ENCODE data around the gene FNDC5. TPM values are rescaled to one million over a fixed set of nuclear protein-coding genes. Genes with fewer than 3 reads are reported as not detected.
A peak's percentile ranks its signal among the peaks of the same experiment; 100 is the strongest.

The FNDC5 gene
- total and polyA plus RNA-seq, 2 experiments from 2014 or later = 0.33 TPM; not detected in 1

- peak overlapping the region; percentile 51 for H3K4me3 ChIP-seq
- 22 to 59% methylated on average over 2 to 14 of the region's 16 CpGs for WGBS, 2 experiments (ENCODE audit: low coverage in 1 of 2, low lambda C conversion rate in 2 of 2, missing lambda C conversion rate in 2 of 2)
- no peaks in the 10 kb centered on the region for H3K9me2 ChIP-seq (ENCODE audit: insufficient read depth)
- H2AFZ ChIP-seq = no peak overlapping the region
- H3K27ac ChIP-seq = no peak overlapping the region
- DNase-seq = no peak
- no peaks in the 10 kb centered on the region for H3K27me3 ChIP-seq (replicated peaks; ENCODE audit: insufficient read depth)
- no peaks in the 10 kb centered on the region for H3K9me3 ChIP-seq (ENCODE audit: low read depth)
- H3K9ac ChIP-seq = no peak overlapping the region
- no peaks in the 10 kb centered on the region for H4K20me1 ChIP-seq (ENCODE audit: insufficient read depth)
- no peaks in the 10 kb centered on the region for H3K36me3 ChIP-seq (ENCODE audit: low read depth)
- H3K79me2 ChIP-seq (ENCODE audit: insufficient read depth) = no peaks in the 10 kb centered on the region
- no peaks in the 10 kb centered on the region; the same call in 1 of the 2 replicates for H3K4me1 ChIP-seq (ENCODE audit: insufficient read depth)
- H3F3A ChIP-seq (ENCODE audit: insufficient read depth) = no peaks in the 10 kb centered on the region; the same call in 1 of the 2 replicates
- in situ Hi-C loops (cut with MboI) = no loop called here
- TF ChIP-seq EZH2 (IDR thresholded peaks at IDR 0.05; ENCODE audit: insufficient read depth, poor library complexity, severe bottlenecking) = no peak
- no peak for TF ChIP-seq EZH2phosphoT487 (IDR thresholded peaks at IDR 0.05; ENCODE audit: insufficient read depth, low read depth)
- no peak overlapping the region for H3K4me2 ChIP-seq (ENCODE audit: unreplicated experiment)
Observed at GRCh38 chr1:32869923-32870614, 643 bp downstream of the FNDC5 start.

DNA sequence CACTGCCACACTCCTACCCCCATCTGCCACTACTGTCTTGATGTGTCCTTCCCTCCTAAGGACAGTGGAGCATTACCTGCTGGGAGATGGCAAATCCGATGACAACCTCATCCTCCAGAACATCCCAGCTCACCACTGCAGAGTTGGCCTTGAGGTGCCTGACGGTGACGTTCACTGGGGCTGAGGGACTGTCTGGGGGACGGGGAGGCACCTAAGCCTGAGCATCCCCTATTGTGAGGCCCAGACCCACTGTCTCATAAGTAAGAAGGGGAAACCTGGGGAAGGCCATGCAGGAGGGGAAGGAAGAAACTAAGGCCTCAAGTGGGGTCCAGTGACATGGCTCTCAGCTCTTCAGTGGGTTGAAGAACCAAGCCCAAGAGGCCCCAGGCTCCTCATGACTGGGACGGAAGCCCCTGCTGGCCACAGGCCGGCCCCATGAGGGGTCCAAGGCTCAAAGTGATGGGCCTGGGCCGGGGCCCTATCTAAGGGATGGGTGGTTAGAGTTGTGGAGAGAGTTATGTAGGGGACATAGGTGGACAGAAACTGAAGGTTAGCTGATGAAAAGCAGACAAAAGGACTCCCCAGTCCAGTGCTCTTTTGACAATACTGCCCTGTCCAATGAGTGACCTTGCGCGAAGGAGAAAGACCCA, 1.8 kb downstream of the FNDC5 start:
- no peak for TF ChIP-seq EZH2 (IDR thresholded peaks at IDR 0.05; ENCODE audit: insufficient read depth, poor library complexity, severe bottlenecking)
- TF ChIP-seq EZH2phosphoT487 (IDR thresholded peaks at IDR 0.05; ENCODE audit: insufficient read depth, low read depth) = no peak
- no peaks in the 10 kb centered on the region; the same call in 1 of the 2 replicates for H3K4me1 ChIP-seq (ENCODE audit: insufficient read depth)
- no peaks in the 10 kb centered on the region for H3K9me2 ChIP-seq (ENCODE audit: insufficient read depth)
- H3K27me3 ChIP-seq (replicated peaks; ENCODE audit: insufficient read depth) = no peaks in the 10 kb centered on the region
- no peak overlapping the region for H3K4me2 ChIP-seq (ENCODE audit: unreplicated experiment)
- H3F3A ChIP-seq (ENCODE audit: insufficient read depth) = no peaks in the 10 kb centered on the region; the same call in 1 of the 2 replicates
- H3K9me3 ChIP-seq (ENCODE audit: low read depth) = no peaks in the 10 kb centered on the region
- in situ Hi-C loops (cut with MboI) = no loop called here
- no peak overlapping the region for H3K4me3 ChIP-seq
- 90 to 94% methylated on average over 9 of the region's 9 CpGs for WGBS, 2 experiments (ENCODE audit: low coverage in 1 of 2, low lambda C conversion rate in 2 of 2, missing lambda C conversion rate in 2 of 2)
- no peak overlapping the region for H2AFZ ChIP-seq
- no peaks in the 10 kb centered on the region for H3K36me3 ChIP-seq (ENCODE audit: low read depth)
- no peaks in the 10 kb centered on the region for H4K20me1 ChIP-seq (ENCODE audit: insufficient read depth)
- no peak overlapping the region for H3K27ac ChIP-seq
- no peak for DNase-seq
- H3K9ac ChIP-seq = no peak overlapping the region
- no peaks in the 10 kb centered on the region for H3K79me2 ChIP-seq (ENCODE audit: insufficient read depth)

DNA sequence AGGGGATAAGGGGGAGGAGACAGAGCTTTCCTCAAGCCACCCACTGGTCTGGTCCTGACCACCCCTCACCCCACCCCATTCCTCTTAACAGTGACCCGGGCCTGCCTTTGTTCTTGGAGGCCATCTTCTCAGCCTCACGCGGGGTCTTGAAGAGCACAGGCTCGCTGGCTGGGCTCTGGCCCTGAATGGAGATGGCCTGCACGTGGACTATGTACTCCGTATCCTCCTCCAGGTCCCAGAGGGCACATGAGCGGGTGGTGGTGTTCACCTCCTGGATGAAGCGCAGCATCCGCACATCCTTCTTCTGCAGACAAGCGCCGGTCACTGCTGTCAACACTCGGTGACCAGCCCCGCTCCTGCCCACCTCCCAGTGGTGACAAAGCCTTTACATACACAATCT, 2.6 kb downstream of the FNDC5 start:
- no peaks in the 10 kb centered on the region for H3K9me3 ChIP-seq (ENCODE audit: low read depth)
- no peaks in the 10 kb centered on the region for H3K9me2 ChIP-seq (ENCODE audit: insufficient read depth)
- H3F3A ChIP-seq (ENCODE audit: insufficient read depth) = no peaks in the 10 kb centered on the region; the same call in 1 of the 2 replicates
- no peaks in the 10 kb centered on the region; the same call in 1 of the 2 replicates for H3K4me1 ChIP-seq (ENCODE audit: insufficient read depth)
- 89 to 95% methylated on average over 11 to 13 of the region's 13 CpGs for WGBS, 2 experiments (ENCODE audit: low coverage in 1 of 2, low lambda C conversion rate in 2 of 2, missing lambda C conversion rate in 2 of 2)
- no peak overlapping the region for H3K27ac ChIP-seq
- no peak overlapping the region for H2AFZ ChIP-seq
- H4K20me1 ChIP-seq (ENCODE audit: insufficient read depth) = no peaks in the 10 kb centered on the region
- H3K79me2 ChIP-seq (ENCODE audit: insufficient read depth) = no peaks in the 10 kb centered on the region
- no peaks in the 10 kb centered on the region for H3K27me3 ChIP-seq (replicated peaks; ENCODE audit: insufficient read depth)
- no peak overlapping the region for H3K4me3 ChIP-seq
- DNase-seq = no peak
- H3K4me2 ChIP-seq (ENCODE audit: unreplicated experiment) = no peak overlapping the region
- TF ChIP-seq EZH2phosphoT487 (IDR thresholded peaks at IDR 0.05; ENCODE audit: insufficient read depth, low read depth) (no peak), EZH2 (IDR thresholded peaks at IDR 0.05; ENCODE audit: insufficient read depth, poor library complexity, severe bottlenecking) (no peak)
- in situ Hi-C loops (cut with MboI) = no loop called here
- H3K9ac ChIP-seq = no peak overlapping the region
- H3K36me3 ChIP-seq (ENCODE audit: low read depth) = no peaks in the 10 kb centered on the region

- H4K20me1 ChIP-seq (ENCODE audit: insufficient read depth) = no peaks in the 10 kb centered on the region
- H3K27me3 ChIP-seq (replicated peaks; ENCODE audit: insufficient read depth) = no peaks in the 10 kb centered on the region
- H3K79me2 ChIP-seq (ENCODE audit: insufficient read depth) = no peaks in the 10 kb centered on the region
- no peaks in the 10 kb centered on the region for H3K9me2 ChIP-seq (ENCODE audit: insufficient read depth)
- no peaks in the 10 kb centered on the region; the same call in 1 of the 2 replicates for H3K4me1 ChIP-seq (ENCODE audit: insufficient read depth)
- no peak for DNase-seq
- in situ Hi-C loops (cut with MboI) = no loop called here
- no peak overlapping the region for H3K9ac ChIP-seq
- no peaks in the 10 kb centered on the region for H3K36me3 ChIP-seq (ENCODE audit: low read depth)
- H3K27ac ChIP-seq = no peak overlapping the region
- H3F3A ChIP-seq (ENCODE audit: insufficient read depth) = no peaks in the 10 kb centered on the region; the same call in 1 of the 2 replicates
- no peak overlapping the region for H3K4me2 ChIP-seq (ENCODE audit: unreplicated experiment)
- TF ChIP-seq EZH2 (IDR thresholded peaks at IDR 0.05; ENCODE audit: insufficient read depth, poor library complexity, severe bottlenecking) (no peak), EZH2phosphoT487 (IDR thresholded peaks at IDR 0.05; ENCODE audit: insufficient read depth, low read depth) (no peak)
- H2AFZ ChIP-seq = no peak overlapping the region
- 92 to 93% methylated on average over 7 of the region's 7 CpGs for WGBS, 2 experiments (ENCODE audit: low coverage in 1 of 2, low lambda C conversion rate in 2 of 2, missing lambda C conversion rate in 2 of 2)
- H3K4me3 ChIP-seq = no peak overlapping the region
- H3K9me3 ChIP-seq (ENCODE audit: low read depth) = no peaks in the 10 kb centered on the region
Observed at GRCh38 chr1:32867671-32868070, 3.0 kb downstream of the FNDC5 start.
